Endometrial microvascular endothelial cells (primary cell): ENCODE results near the gene AANAT. TPM values are rescaled to one million over a fixed set of nuclear protein-coding genes. Genes with fewer than 3 reads are reported as not detected.

Experiments used
- in situ Hi-C: cut with HindIII; loops from 2 replicates; pipeline ENCODE4 v1.10.0; 2017; ENCODE audit warnings: low sequenced_read_pairs, low pct_unique_long_range_greater_than_20kb; ENCODE audit errors: inconsistent ontology term
- total RNA-seq: library from RNA; depleted of rRNA; stranded (reverse); fragments of >200 nt; gene quantifications from one replicate; pipeline ENCODE4 v1.2.3, GENCODE V29; 2015; ENCODE audit errors: inconsistent ontology term

The AANAT gene
- total RNA-seq, 1 donor from 2014 or later, result not detected

DNA sequence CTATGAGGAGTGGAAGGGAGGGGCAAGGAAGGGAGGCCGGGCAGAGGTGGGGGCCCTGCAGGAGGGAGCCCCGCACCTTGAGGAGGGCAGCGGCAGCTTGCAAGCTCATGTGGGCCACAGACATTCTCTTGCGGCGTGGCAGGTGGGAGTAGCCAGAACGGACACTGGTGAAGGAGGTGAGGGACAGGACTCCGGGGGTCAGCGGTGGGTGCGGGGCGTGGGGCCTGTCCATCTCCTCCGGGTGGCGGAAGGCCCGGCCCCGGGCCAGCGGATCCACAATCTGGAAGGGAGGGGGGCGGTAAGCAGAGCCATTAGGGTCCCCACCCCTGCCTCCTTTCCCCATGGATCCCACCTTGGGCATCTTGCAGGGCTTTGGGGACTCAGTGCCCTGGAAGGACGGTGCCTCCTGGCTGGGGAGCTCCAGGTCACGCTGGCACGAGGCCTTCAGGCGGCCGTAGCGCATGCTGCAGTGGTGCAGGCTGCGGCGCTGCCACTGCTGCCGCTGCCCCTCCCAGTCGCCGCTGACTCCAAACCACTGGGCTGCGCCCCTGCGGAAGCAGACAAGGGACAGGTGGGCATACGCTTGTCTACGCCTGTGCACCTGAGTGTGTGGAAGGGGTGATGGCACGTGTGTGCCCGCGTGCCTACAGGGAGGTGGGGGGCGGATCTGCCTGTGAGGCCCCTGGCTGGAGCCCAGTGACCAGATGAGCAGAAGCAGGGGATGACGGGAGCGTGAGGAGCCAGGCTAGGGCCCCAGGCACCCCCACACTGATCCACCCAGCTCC is 11.5 kb downstream of the AANAT start:
- in situ Hi-C loops, result no loop called here

DNA sequence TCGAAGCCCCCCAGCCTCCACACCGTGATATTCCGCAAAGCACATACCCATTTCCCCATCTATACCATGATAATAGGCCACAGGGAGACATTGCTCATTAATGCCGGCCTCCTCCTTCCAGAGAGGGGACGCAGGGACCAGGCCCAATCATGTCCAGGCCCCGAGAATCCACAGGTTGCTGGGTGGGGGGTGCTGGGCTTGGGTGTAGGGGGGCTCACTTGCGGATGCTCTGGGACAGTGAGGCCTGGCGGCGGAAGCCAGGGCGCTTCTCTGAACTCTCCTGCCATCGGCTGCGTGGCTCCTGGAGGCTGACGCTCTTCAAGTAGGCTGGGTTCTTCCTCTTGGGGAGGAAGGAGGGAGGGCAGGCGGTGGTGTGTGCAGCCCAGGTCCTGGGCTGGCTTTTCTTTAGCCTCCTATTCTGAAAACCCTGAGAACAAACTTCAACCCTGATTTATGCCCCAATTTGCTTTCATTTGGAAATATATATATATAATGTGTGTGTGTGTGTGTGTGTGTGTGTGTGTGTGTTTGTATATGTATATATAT is 12.2 kb downstream of the AANAT start:
- in situ Hi-C loops, result no loop called here

DNA sequence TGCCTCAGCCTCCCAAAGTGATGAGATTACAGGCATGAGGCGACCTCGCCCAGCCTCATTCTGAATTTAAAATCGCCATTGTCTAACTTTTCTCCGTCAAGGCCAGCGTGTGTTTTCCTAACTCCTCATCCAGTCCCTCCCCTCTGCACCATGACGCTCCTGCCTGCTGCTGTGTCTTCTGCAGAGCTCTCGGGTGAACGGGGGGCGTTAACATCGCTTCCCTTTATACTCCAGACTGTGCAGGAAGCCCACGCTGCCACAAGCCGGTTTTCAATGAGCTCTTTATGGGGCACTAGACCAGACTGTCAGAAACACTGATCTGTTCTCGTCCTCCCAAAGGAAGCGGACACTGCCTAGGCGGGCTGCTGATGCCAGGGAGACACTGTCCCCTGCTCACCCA is 13.2 kb downstream of the AANAT start:
- in situ Hi-C loops, result no loop called here

DNA sequence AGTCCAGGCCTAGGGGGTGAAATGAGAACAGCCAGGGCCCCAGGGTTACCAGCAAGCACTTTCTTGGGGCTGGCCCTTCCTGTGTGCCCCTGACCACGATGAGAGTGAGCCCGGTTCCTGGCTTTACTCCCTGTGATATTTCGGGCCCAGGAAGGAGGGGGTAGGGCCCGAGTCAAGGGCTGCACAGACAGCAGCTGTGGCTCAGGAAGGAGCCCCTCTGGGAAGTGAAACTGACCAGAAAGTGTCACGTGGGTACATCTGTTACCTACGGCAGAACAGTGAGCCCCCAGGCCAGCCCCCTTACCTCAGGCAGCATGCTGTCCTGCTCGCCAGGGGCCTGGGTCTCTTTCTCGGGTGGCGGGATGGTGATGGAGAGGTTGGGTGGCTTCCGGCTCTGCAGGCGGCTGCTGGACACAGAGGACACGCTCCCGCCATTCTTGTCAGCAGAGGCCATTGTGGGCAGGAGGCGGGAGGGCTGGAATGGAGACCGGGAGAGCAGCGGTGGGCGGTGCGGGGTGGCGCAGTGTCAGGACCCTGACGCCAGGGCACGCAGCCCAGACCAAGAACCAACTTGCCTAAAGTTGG is 13.8 kb downstream of the AANAT start:
- in situ Hi-C loops, result no loop called here

DNA sequence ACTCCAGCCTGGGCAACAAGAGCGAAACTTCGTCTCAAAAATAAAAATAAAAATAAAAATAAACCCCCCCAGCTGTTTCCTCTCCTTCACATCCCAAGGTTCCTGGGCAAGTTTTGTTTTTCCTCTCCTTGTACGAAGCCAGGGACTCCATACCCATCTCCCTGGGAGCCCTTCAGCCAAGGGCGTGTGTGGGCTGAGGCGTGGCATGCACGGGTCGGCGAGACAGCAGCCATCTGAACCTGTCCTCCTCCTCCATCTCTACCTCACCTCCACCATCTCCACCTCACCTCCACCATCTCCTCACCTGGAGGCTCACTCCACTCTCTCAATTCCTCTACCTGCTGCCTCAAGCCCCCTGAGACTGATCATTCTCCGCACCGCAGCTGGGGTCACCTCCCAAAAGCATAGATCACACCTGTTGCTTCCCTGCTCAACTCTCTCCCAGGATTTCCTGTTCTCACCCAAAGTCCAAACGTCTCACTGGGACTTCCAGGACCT is 16.9 kb downstream of the AANAT start:
- in situ Hi-C loops, result no loop called here

DNA sequence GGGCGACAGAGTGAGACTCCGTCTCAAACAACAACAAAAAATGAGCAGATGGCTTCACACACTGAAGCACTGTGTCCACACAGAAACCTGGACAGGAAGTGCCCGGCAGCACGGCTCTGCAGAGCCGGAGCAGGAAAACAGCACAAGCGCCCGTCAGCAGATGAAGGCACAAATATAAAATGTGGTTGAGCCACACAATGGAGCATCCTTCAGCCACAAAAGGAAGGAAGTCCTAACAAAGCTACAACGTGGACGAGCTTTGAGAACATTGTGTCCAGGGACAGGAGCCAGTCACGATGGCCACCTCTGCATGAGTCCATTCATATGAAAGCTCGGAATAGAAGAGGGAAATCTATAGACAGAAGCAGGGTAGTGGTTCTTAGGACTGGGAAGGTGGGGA is 18.2 kb downstream of the AANAT start:
- in situ Hi-C loops, result no loop called here

DNA sequence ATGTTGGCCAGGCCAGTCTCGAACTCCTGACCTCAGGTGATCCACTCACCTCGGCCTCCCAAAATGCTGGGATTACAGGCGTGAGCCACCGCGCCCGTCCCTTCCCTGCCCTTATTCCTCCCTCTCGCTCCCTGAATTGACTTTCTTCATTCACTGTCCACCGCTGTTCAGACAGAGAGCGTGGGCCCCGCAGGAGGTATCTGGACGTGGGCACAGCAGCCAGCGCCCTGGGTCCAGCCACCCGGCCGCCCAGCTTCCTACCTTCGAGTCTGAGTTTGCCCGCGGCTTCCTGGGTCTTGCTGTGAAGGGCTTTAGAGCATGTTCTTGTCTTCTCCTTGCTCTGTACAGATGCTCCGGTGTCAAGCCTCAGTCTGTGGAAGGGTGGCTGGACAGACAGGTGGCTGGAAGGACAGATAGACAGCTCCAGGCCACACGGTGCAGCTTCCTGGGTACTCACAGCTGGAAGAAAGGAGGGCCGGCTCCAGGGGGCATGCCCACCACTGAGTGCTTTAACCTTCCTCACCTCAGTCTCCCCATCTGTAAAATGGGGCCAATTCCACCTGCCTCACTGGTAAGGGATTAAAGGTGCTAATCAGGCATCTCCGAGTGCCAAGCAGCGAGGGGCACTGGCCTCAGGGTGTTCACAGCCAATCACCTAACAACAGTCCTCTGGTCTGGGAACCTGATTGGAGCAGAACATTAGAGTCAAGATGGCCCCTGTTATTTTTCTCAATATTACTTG is 20.2 kb downstream of the AANAT start:
- in situ Hi-C loops, result no loop called here

DNA sequence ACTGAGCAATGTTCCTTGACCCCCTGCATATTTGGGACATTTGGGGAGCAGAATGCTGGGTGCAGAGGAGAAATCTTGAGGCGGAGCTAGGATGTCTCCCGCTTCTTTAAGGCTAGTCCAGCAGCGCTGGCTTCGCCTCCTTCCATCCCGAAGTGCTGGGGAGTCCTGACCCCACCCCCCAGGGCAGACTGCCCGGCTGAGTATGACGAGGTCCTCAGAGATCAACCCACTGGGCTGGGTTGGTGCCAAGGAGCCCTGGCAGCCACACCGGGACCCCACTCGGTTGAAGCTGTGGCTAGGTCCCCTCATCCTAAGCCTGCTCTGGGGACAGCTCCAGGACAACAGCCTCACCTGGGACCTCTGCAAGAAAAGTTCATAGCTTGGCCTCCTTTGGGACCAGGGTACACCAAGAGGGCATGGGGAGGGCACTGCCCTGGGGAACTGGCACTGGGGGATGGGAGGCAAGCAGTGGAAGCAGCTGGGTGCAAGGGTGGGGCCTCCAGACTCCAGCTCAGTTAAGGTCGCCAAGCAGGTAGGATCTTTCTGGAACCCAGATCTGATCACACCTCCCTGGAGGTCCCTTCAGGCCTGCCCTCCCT is 22.8 kb downstream of the AANAT start:
- in situ Hi-C loops, result no loop called here

DNA sequence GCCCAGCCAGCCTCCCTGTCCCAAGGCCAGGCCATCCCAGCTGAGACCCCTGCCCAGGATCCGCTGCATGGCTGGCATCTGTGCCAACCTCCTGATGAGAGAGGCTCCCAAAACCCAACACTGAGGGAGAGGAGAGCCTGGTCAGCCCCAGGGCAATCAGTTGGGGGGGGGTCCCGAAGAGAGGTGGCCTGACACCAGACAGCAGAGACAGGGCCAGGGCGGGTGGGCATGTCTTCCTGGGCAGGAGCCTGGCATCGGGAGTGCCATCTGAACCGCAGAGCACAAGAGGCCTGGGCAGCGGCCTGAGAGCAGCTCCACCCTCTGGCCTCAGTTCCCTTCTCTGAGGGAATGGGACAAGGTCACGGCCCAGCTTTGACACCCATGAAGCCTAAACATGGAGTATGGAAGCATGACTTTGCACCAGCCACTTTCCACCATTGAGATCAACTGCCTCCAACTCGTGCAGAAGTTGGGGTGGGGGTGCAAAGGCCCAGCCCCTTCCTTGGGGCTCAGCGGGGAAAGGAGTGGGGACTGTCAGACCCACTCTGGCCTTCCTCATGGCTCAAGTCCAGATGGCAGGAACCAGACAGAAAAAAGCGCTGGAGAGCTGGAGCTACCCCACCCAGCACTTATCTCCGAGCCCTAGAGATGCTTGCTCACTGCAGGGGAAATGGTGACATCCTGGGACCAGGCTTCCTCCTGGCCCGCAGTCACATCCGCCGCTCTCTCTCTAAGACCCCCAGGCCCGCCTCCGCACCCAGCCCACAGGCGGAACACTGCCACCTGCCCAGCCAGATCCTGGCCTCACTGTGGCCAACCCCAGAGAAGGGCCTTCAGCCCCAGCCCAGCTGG is 24.1 kb downstream of the AANAT start:
- in situ Hi-C loops, result no loop called here

DNA sequence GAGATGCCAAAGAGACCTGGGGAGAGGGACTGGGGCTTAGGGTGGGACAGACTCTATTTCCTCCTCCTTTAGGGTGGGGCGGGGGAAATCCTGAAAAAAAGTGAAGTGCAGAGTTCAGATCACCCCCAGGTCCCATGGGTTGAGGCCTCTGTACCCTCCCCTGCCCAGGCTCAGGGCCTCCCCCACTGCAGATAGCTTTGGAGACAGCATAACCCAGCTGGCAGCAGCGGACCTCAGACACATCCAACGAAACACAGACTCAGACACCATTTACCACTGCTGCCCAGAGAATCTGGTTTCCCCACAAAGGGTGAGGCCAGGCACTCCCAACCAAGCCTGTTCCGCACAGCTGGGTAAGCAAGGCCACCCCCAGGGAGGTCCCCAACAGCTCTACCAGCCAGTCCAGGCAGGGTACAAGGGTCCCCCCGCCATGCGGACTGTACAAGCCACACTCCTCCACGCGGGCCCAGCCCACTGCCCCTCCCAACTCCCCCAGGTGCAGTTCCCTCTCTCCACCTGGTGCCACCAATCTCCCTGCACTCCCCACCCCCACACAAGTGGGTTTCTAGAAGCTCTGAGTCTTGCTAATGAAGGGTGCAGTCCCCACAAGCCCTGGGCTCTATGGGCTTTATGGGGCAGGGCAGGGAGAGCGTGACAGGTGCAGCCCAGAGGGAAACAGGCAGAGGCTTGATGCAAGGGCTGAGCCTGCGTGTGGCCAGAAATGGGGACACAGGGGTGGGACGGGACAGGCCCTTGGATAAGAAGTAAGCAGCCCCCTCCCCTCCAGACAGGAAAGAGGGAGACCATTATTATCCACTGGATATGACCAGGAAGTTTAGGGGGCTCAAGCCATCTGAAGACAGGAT is 25.0 kb downstream of the AANAT start:
- in situ Hi-C loops, result no loop called here

DNA sequence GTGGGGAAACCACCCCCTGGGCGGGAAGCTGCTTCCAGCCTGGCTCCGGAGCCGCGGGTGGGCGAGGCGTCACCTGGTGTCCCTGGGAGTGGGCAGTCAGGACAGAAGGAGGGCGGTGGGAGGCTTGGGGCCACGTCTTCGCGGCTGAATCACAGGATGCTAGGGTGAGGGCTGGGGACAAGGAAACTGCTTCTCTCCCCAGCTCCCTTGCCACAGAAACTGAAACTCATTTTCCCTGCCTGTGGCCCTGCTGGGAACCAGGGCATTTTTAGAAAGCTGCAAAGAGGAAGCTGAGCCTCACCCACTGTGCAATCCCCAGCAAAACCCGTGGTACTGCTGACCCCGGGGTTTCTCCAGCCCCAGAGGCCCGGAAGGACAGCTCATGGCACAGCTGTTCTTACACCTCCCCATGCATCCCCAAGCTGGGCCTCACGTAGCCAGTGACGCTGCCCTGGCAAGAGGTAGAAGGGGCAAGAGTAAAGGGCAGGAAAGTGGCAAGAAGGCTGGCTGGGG is 25.6 kb downstream of the AANAT start:
- in situ Hi-C loops, result no loop called here

DNA sequence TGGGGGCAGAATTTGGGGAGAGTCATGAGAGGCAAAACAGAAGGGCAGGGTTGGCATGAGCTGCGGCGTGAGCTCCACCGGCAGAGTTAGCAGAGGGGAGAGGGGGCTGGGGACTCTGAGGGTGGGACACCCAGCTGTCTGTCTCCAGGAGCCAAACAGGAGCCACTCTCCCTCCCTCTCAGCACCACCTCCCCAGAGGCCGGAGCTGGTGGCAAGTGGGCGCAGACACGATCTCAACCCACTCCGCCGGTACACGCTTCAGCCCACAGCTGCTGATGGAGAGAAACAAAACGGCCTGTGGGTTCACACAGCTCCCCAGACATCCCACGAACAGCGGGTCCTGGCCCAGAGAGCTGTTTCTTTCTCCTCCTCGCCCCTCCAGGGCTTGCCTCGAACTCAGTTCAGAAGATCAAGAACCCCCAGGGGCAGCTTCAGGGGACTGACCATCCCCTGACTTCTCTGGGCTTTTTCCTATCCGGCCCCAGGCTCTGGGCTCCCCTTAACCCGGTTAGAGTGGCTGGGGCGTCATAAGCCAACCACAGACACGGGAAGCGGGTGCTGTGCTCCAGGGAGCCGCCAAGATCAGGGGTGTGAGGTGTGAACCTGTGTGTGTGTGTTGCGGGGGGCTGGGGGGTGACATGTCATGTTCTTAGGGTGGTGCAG is 26.2 kb downstream of the AANAT start:
- in situ Hi-C loops, result no loop called here

DNA sequence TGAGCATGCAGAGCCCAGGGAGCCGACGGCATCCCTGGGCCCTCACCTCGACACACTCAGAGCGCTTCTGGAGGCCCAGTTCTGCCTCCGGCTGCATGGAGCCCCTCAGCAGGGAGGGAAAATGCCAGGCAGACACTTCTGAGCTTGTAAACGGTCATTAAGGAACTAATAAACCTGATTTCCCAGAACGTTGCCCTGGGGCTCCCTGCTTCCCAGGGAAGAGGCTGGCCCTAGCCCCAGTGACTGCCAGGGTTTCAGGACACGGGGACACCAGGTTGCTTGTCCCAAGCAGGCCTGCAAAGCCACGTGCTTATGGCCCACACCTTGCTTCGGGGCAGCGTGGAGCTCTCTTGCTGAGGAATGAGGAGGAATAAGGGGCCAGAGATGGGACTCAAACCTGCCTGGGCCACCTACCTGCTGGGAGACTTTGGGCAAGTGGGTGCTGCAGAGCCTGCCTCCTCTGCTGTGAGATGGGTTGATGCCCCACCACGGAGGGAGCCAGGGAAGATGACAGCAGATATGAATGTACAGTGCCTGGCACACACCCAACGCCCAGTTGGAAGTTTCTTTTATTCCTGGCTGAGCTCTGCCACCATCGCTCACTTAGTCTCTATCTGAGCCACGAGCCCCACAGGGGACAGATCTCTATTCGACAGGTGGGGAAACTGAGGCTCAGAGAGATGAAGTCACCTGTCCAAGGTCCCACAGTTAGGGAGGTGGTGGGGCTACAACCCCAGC is 28.4 kb downstream of the AANAT start:
- in situ Hi-C loops, result no loop called here

DNA sequence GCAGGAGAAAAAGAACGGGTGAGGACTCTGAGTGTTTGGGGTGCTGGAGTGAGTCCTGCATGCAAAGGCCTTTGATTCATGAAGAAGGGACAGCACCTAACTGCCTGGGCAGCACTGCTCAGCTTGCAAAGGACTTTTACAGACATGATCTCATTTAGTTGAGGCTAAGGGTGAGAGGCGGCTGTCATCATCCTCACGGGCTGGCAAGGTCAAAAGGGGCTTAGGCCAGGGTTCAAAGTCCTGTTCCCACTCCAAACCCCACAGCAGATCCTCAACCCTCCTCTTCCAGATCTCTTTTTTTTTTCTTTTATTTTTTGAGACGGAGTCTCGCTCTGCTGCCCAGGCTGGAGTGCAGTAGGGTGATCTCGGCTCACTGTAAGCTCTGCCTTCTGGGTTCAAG is 29.1 kb downstream of the AANAT start:
- in situ Hi-C loops, result no loop called here

DNA sequence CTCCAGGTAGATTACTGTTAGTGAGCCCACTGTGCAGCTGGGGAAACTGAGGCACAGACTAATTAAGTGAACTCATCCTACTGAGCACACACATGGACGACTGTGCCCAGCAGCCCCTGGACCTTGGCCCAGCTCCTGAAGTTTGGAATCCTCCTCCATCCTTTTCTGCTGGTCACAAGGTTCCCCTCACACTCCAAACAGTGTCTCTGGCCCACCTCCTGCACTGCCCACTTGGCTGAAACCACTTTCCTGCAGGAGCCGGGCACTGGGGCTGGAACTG is 30.2 kb downstream of the AANAT start:
- in situ Hi-C loops, result no loop called here
